ENCODE data around the gene SYNRG.

DNA sequence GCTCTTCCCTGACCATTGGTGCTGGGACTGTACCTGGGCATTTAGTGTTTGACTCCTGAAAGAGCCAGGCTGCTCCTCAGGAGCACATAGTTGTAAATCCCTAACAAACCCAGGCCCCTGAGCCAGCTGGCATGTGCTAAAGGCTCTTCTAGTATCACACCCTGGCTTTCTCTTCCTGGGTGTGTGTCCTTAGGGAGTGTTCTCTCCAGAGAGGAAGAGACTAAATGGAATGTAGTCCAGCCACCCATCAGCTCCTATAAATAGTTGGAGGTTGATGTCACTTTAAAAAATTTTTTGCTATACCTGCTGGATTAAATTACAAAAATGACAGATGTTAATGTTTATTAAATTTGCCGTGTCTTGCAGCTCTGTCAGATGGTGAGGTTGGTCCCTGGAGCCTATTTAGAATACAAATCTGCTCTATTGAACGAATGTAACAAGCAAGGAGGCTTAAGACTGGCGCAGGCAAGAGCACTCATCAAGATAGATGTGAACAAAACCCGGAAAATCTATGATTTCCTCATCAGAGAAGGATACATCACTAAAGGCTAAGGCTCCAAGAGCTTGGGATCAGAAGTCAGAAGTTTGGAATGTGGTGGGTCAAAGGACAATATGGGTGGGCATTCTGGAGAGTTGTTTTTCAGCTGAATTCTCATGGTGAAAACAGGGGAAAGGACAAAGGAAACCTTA, 132.6 kb downstream of the SYNRG start:
- TF ChIP-seq, protein P1, sequence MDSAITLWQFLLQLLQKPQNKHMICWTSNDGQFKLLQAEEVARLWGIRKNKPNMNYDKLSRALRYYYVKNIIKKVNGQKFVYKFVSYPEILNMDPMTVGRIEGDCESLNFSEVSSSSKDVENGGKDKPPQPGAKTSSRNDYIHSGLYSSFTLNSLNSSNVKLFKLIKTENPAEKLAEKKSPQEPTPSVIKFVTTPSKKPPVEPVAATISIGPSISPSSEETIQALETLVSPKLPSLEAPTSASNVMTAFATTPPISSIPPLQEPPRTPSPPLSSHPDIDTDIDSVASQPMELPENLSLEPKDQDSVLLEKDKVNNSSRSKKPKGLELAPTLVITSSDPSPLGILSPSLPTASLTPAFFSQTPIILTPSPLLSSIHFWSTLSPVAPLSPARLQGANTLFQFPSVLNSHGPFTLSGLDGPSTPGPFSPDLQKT (IDR thresholded peaks at IDR 0.05; ENCODE audit: borderline replicate concordance, low read depth, low read length) = no peak
- TF ChIP-seq, protein P2, sequence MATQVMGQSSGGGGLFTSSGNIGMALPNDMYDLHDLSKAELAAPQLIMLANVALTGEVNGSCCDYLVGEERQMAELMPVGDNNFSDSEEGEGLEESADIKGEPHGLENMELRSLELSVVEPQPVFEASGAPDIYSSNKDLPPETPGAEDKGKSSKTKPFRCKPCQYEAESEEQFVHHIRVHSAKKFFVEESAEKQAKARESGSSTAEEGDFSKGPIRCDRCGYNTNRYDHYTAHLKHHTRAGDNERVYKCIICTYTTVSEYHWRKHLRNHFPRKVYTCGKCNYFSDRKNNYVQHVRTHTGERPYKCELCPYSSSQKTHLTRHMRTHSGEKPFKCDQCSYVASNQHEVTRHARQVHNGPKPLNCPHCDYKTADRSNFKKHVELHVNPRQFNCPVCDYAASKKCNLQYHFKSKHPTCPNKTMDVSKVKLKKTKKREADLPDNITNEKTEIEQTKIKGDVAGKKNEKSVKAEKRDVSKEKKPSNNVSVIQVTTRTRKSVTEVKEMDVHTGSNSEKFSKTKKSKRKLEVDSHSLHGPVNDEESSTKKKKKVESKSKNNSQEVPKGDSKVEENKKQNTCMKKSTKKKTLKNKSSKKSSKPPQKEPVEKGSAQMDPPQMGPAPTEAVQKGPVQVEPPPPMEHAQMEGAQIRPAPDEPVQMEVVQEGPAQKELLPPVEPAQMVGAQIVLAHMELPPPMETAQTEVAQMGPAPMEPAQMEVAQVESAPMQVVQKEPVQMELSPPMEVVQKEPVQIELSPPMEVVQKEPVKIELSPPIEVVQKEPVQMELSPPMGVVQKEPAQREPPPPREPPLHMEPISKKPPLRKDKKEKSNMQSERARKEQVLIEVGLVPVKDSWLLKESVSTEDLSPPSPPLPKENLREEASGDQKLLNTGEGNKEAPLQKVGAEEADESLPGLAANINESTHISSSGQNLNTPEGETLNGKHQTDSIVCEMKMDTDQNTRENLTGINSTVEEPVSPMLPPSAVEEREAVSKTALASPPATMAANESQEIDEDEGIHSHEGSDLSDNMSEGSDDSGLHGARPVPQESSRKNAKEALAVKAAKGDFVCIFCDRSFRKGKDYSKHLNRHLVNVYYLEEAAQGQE (tag by site-specific recombination; IDR thresholded peaks at IDR 0.05) = no peak
- TF ChIP-seq, protein P3, sequence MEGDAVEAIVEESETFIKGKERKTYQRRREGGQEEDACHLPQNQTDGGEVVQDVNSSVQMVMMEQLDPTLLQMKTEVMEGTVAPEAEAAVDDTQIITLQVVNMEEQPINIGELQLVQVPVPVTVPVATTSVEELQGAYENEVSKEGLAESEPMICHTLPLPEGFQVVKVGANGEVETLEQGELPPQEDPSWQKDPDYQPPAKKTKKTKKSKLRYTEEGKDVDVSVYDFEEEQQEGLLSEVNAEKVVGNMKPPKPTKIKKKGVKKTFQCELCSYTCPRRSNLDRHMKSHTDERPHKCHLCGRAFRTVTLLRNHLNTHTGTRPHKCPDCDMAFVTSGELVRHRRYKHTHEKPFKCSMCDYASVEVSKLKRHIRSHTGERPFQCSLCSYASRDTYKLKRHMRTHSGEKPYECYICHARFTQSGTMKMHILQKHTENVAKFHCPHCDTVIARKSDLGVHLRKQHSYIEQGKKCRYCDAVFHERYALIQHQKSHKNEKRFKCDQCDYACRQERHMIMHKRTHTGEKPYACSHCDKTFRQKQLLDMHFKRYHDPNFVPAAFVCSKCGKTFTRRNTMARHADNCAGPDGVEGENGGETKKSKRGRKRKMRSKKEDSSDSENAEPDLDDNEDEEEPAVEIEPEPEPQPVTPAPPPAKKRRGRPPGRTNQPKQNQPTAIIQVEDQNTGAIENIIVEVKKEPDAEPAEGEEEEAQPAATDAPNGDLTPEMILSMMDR (tag by site-specific recombination; IDR thresholded peaks at IDR 0.05) = no peak
- TF ChIP-seq ZNF274 (IDR thresholded peaks at IDR 0.05; ENCODE audit: low read length) (no peak), ZNF274 (tag by site-specific recombination; IDR thresholded peaks at IDR 0.05; ENCODE audit: borderline replicate concordance) (no peak), SETDB1 (IDR thresholded peaks at IDR 0.05; ENCODE audit: insufficient read length, low read length) (no peak), ZNF341 (tag by site-specific recombination; IDR thresholded peaks at IDR 0.05; ENCODE audit: low read depth) (no peak), KLF9 (tag by site-specific recombination; IDR thresholded peaks at IDR 0.05; ENCODE audit: low read depth) (no peak), KLF1 (tag by site-specific recombination; IDR thresholded peaks at IDR 0.05) (no peak), ZNF121 (tag by site-specific recombination; IDR thresholded peaks at IDR 0.05) (no peak), ZNF76 (tag by site-specific recombination; IDR thresholded peaks at IDR 0.05; ENCODE audit: borderline replicate concordance, low read depth) (no peak), ZNF747 (tag by site-specific recombination; IDR thresholded peaks at IDR 0.05) (no peak), KLF10 (tag by site-specific recombination; IDR thresholded peaks at IDR 0.05) (no peak)
- TF ChIP-seq, protein P4, sequence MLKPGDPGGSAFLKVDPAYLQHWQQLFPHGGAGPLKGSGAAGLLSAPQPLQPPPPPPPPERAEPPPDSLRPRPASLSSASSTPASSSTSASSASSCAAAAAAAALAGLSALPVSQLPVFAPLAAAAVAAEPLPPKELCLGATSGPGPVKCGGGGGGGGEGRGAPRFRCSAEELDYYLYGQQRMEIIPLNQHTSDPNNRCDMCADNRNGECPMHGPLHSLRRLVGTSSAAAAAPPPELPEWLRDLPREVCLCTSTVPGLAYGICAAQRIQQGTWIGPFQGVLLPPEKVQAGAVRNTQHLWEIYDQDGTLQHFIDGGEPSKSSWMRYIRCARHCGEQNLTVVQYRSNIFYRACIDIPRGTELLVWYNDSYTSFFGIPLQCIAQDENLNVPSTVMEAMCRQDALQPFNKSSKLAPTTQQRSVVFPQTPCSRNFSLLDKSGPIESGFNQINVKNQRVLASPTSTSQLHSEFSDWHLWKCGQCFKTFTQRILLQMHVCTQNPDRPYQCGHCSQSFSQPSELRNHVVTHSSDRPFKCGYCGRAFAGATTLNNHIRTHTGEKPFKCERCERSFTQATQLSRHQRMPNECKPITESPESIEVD (tag by site-specific recombination; IDR thresholded peaks at IDR 0.05) = no peak
